ENCODE results near the gene NTPCR.
"Not testable (repeated sequence)": the region's sequence is repeated elsewhere in the genome, so short reads cannot be mapped to it uniquely, and the experiment has no call there.

Gene NTPCR

DNA sequence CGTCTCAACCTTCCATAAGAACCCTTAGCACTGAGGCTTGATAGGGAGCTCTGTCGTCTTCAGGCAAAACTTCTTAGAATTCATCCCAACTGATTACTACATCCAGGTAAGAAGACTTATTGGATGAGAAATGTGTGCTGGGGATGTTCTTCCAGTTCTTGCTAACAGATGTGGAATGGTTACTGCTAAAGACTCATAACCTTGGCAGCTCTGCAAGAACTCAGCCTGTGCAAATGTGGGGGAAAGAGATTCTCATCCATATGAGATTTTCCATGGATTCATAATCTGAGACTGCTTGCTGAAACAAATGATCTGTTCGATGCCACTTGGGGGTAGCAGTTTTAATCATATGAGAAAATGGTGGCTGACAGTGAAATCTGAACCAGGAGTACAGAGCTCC lies 48.2 kb downstream of the NTPCR start:
- TF ChIP-seq, protein P1, sequence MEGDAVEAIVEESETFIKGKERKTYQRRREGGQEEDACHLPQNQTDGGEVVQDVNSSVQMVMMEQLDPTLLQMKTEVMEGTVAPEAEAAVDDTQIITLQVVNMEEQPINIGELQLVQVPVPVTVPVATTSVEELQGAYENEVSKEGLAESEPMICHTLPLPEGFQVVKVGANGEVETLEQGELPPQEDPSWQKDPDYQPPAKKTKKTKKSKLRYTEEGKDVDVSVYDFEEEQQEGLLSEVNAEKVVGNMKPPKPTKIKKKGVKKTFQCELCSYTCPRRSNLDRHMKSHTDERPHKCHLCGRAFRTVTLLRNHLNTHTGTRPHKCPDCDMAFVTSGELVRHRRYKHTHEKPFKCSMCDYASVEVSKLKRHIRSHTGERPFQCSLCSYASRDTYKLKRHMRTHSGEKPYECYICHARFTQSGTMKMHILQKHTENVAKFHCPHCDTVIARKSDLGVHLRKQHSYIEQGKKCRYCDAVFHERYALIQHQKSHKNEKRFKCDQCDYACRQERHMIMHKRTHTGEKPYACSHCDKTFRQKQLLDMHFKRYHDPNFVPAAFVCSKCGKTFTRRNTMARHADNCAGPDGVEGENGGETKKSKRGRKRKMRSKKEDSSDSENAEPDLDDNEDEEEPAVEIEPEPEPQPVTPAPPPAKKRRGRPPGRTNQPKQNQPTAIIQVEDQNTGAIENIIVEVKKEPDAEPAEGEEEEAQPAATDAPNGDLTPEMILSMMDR (IDR thresholded peaks at IDR 0.05), result no peak
- H3K4me3 Mint-ChIP-seq, result no peak overlapping the region
- DNase-seq, result no peak
- H3K36me3 Mint-ChIP-seq (ENCODE audit: low read depth), result peaks cover 57% of the 10 kb centered on the region
- H3K27me3 Mint-ChIP-seq (ENCODE audit: low read depth, poor library complexity), result peaks cover 6% of the 10 kb centered on the region
- peaks cover 27% of the 10 kb centered on the region for H3K9me3 Mint-ChIP-seq
- no peak overlapping the region for H3K27ac Mint-ChIP-seq
- peaks cover 7% of the 10 kb centered on the region for H3K4me1 Mint-ChIP-seq

DNA sequence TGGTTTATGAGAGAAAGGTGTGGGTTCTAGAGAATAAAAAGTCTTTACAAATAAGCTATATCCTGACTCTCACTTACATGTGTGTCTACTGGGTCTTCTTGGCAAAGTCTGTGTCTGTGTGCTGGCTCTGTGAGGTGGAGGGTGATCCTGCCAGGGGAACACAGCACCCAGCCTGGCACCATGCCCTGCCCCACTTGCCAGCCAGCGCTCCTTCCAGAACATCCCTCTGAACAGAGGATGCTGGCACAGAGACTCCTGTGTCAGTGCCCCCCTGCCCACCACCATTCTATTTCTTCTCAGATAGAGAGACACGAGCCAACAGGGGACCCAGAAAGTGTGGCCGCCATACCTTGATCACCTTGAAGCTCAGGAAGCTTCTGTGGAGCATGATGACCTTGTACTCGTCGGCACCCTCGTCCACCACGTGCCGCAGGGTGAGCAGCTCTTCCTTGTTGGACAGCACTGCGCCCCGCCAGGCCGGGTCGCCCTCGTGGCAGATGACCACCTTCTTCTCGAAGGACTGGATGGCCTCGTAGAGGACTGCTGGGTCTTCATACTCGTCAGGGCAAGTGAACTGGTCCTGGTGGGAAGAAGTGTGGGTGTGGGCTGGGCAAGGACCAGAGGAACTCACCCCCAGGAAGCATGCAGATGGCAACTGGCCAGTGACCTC lies 49.7 kb downstream of the NTPCR start:
- Mint-ChIP-seq H3K4me3 (no peak overlapping the region), H3K4me1 (peaks cover 15% of the 10 kb centered on the region), H3K9me3 (peaks cover 13% of the 10 kb centered on the region), H3K36me3 (ENCODE audit: low read depth) (peaks cover 42% of the 10 kb centered on the region), H3K27me3 (ENCODE audit: low read depth, poor library complexity) (peaks cover 9% of the 10 kb centered on the region), H3K27ac (no peak overlapping the region)
- no peak for DNase-seq
- TF ChIP-seq, protein P1 (IDR thresholded peaks at IDR 0.05), result no peak

DNA sequence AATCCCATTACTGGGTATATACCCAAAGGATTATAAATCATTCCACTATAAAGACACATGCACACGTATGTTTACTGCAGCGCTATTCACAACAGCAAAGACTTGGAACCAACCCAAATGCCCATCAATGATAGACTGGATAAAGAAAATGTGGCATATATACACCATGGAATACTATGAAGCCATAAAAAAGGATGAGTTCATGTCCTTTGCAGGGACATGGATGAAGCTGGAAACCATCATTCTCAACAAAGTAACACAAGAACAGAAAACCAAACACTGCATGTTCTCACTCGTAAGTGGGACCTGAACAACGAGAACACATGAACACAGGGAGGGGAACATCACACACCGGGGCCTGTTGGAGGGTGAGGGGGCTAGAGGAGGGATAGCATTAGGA lies 53.2 kb downstream of the NTPCR start:
- not testable (repeated sequence) for DNase-seq; H3K27me3 Mint-ChIP-seq (ENCODE audit: low read depth, poor library complexity); H3K4me3 Mint-ChIP-seq; H3K27ac Mint-ChIP-seq
- Mint-ChIP-seq H3K9me3 (peaks cover 13% of the 10 kb centered on the region), H3K4me1 (peaks cover 27% of the 10 kb centered on the region), H3K36me3 (ENCODE audit: low read depth) (peaks cover 13% of the 10 kb centered on the region)

DNA sequence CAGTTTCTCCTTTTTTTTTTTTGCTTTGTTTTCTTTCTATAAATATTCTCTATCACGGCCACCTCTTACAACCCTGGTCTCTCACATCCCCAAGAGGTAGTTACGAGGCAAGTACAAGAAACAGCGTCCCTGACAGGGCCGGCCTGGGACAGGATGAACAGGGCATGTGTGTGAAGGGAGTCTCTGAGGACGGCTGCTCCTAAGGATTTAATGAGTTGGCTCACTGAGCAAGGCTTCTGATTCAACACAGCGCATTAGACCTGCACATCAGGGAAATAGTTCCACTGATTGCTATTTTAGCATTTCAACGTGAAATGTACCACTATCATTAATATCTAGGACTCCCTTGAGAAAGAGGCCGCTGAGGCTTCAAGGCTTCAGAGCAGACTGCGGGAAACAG lies 54.0 kb downstream of the NTPCR start:
- TF ChIP-seq, protein P1 (IDR thresholded peaks at IDR 0.05), result no peak
- Mint-ChIP-seq H3K4me1 (peaks cover 23% of the 10 kb centered on the region), H3K36me3 (ENCODE audit: low read depth) (peaks cover 11% of the 10 kb centered on the region), H3K4me3 (no peak overlapping the region), H3K27ac (no peak overlapping the region), H3K9me3 (peaks cover 13% of the 10 kb centered on the region), H3K27me3 (ENCODE audit: low read depth, poor library complexity) (peaks cover 8% of the 10 kb centered on the region)
- DNase-seq, result no peak

DNA sequence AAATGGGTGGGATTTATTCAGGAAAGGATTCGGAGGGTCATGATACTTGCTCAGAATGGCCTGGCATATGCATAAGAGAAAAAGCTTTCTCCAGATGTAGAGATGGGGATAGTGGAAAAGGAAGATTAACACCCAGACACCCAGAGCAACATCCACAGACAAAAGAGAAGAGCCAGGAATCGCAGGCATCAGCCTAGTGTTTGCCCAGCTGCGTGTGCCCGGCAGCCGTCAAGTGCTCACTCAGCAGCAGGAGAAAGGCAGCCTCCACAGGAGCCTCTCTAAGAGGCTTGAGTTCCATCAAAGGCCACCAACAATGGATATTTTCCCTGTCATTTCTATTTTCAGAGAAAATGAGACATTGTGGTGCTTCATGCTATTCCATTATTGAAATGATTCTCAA lies 54.7 kb downstream of the NTPCR start:
- Mint-ChIP-seq H3K27me3 (ENCODE audit: low read depth, poor library complexity) (peaks cover 5% of the 10 kb centered on the region), H3K27ac (no peak overlapping the region), H3K36me3 (ENCODE audit: low read depth) (peaks cover 11% of the 10 kb centered on the region), H3K9me3 (peaks cover 13% of the 10 kb centered on the region), H3K4me3 (no peak overlapping the region), H3K4me1 (peaks cover 23% of the 10 kb centered on the region)
- TF ChIP-seq, protein P1 (IDR thresholded peaks at IDR 0.05), result no peak
- no peak for DNase-seq

DNA sequence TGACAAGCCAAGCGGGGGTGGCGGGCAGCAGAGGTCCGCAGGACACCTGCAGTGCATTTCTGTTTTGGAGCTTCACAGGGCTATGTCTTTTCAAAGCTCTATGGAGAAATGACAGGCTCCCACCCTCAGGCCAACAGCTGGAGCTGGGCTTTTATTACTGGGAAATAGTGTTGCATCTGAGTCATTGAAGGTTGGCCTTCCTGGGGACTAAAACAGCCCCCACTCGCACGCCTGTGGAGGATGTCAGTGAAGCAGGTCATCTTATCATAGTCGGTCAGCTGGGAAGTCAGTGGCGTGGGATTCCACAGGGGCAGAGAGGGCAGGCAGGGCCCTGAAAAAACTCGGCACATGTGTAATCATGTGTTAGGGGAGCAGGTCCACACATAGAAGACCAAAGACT lies 55.3 kb downstream of the NTPCR start:
- Mint-ChIP-seq H3K36me3 (ENCODE audit: low read depth) (peaks cover 7% of the 10 kb centered on the region), H3K9me3 (peaks cover 13% of the 10 kb centered on the region), H3K4me1 (peaks cover 23% of the 10 kb centered on the region), H3K27me3 (ENCODE audit: low read depth, poor library complexity) (peaks cover 5% of the 10 kb centered on the region), H3K4me3 (no peak overlapping the region), H3K27ac (peak overlapping the region; percentile 14)
- TF ChIP-seq, protein P1 (IDR thresholded peaks at IDR 0.05), result no peak
- DNase-seq, result no peak
